Caco-2 (cell line): ENCODE data around the gene NARS2. TPM values are rescaled to one million over a fixed set of nuclear protein-coding genes. Genes with fewer than 3 reads are reported as not detected.
A peak's percentile ranks its signal among the peaks of the same experiment; 100 is the strongest.

Source experiments
- BruUV-seq: library from RNA; stranded (reverse); fragments of 400-500 nt; replicated peaks from 2 replicates; lab custom pipeline; 2021; lab: Mats Ljungman, UMichigan
- CTCF ChIA-PET: fragments of 300-600 bp; sonication (Branson Sonifier 250); formaldehyde crosslinking; loops from one replicate; lab custom pipeline; 2022; ENCODE audit warnings: antibody characterized with exemption; lab: Charles Lee
- POLR2A ChIA-PET: fragments of 300-600 bp; sonication (Branson Sonifier 250); formaldehyde crosslinking; loops from one replicate; lab custom pipeline; 2022; ENCODE audit warnings: antibody characterized with exemption; lab: Charles Lee
- DNase-seq, 2 experiments: peaks; one replicate each; pipeline versions ENCODE4 v3.0.0 to v3.0.0-alpha.2; 2020 to 2022
- H3K27me3 ChIP-seq: replicated peaks from 2 replicates; pipeline ENCODE4 v1.6.0; 2011; ENCODE audit warnings: low read length; ENCODE audit not compliant: control insufficient read depth, insufficient read depth
- H3K36me3 ChIP-seq: 2 replicates; pipeline ENCODE4 v1.5.1; 2011; ENCODE audit warnings: low read length; ENCODE audit not compliant: control insufficient read depth, insufficient read depth
- H3K4me1 ChIP-seq: fragments of 250-450 bp; sonication (Bioruptor Pico); 2 replicates; pipeline ENCODE4 v1.5.1; 2020; ENCODE audit warnings: mild to moderate bottlenecking
- H3K4me3 ChIP-seq: 2 replicates; pipeline ENCODE4 v1.5.1; 2011; ENCODE audit warnings: low read depth, mild to moderate bottlenecking, control low read depth, low read length
- H3K9me3 ChIP-seq: fragments of 250-450 bp; sonication (Bioruptor Pico); 2 replicates; pipeline ENCODE4 v1.5.1; 2020; ENCODE audit warnings: mild to moderate bottlenecking, moderate library complexity
- H3K27ac Mint-ChIP-seq: one replicate; pipeline ENCODE4 v1.8.0; 2022; ENCODE audit warnings: mixed read lengths; ENCODE audit not compliant: unreplicated experiment
- H3K27me3 Mint-ChIP-seq: one replicate; pipeline ENCODE4 v1.8.0; 2022; ENCODE audit warnings: mixed read lengths; ENCODE audit not compliant: insufficient read depth, unreplicated experiment
- H3K36me3 Mint-ChIP-seq: one replicate; pipeline ENCODE4 v1.8.0; 2022; ENCODE audit warnings: mild to moderate bottlenecking, mixed read lengths; ENCODE audit not compliant: insufficient read depth, unreplicated experiment
- H3K4me1 Mint-ChIP-seq: one replicate; pipeline ENCODE4 v1.8.0; 2022; ENCODE audit warnings: low read depth, mixed read lengths; ENCODE audit not compliant: unreplicated experiment
- H3K4me3 Mint-ChIP-seq: one replicate; pipeline ENCODE4 v1.8.0; 2022; ENCODE audit warnings: mild to moderate bottlenecking, moderate library complexity, mixed read lengths; ENCODE audit not compliant: unreplicated experiment
- H3K9me3 Mint-ChIP-seq: one replicate; pipeline ENCODE4 v1.8.0; 2022; ENCODE audit warnings: mixed read lengths; ENCODE audit not compliant: unreplicated experiment
- intact Hi-C: fragments of 100-400 bp; cut with micrococcal nuclease; formaldehyde crosslinking; loops from one replicate; pipeline ENCODE4 v1.10.0; 2022; ENCODE audit not compliant: unreplicated experiment
- total RNA-seq: library from RNA; stranded (reverse); gene quantifications from 2 replicates; pipeline ENCODE4 v1.2.3, GENCODE V29; 2022
- TF ChIP-seq, protein P1 (sequence below), 2 experiments: fragments of 200-600 bp in 1 of 2; IDR thresholded peaks; 1 replicate in 1 of 2; 2 replicates in 1 of 2; pipeline versions ENCODE4 v1.5.1 to v1.8.0; 2011 to 2022; ENCODE audit warnings: antibody characterized with exemption in 1 of 2, control low read depth in 1 of 2, inconsistent platforms in 1 of 2, low read depth in 1 of 2, low read length in 1 of 2, mild to moderate bottlenecking in 1 of 2, moderate library complexity in 1 of 2; ENCODE audit not compliant: insufficient read depth in 1 of 2, severe bottlenecking in 1 of 2, unreplicated experiment in 1 of 2

Gene NARS2
- total RNA-seq, 1 experiment from 2014 or later: 49.3 TPM

- intact Hi-C loops: no loop called here
- no peak for DNase-seq
- peaks cover 52% of the 10 kb centered on the region for H3K4me1 Mint-ChIP-seq
Observed at GRCh38 chr11:78406568-78407196, 168.0 kb downstream of the NARS2 start.

GRCh38 chr11:78405805-78406204 is 168.9 kb downstream of the NARS2 start:
- peaks cover 18% of the 10 kb centered on the region for H3K4me1 ChIP-seq
- H3K27me3 Mint-ChIP-seq: no peaks in the 10 kb centered on the region
- H3K9me3 Mint-ChIP-seq: peaks cover 40% of the 10 kb centered on the region
- intact Hi-C loops: no loop called here
- H3K36me3 ChIP-seq: no peaks in the 10 kb centered on the region
- DNase-seq: no peak
- BruUV-seq: no TSS peak
- ChIA-PET POLR2A (no interaction called here), CTCF (interaction anchor here (0.6 to 2.1 kb wide), 2 partner anchors 11 to 181 kb away, joined by 7 to 8 read pairs; no protein-coding TSS in a partner anchor)
- peaks cover 34% of the 10 kb centered on the region for H3K9me3 ChIP-seq
- peak overlapping the region; percentile 74 for H3K27ac Mint-ChIP-seq
- no peak overlapping the region for H3K4me3 Mint-ChIP-seq
- H3K4me1 Mint-ChIP-seq: peaks cover 46% of the 10 kb centered on the region
- H3K4me3 ChIP-seq: no peak overlapping the region
- H3K36me3 Mint-ChIP-seq: peaks cover 34% of the 10 kb centered on the region
- H3K27me3 ChIP-seq: no peaks in the 10 kb centered on the region
- TF ChIP-seq, protein P1, sequence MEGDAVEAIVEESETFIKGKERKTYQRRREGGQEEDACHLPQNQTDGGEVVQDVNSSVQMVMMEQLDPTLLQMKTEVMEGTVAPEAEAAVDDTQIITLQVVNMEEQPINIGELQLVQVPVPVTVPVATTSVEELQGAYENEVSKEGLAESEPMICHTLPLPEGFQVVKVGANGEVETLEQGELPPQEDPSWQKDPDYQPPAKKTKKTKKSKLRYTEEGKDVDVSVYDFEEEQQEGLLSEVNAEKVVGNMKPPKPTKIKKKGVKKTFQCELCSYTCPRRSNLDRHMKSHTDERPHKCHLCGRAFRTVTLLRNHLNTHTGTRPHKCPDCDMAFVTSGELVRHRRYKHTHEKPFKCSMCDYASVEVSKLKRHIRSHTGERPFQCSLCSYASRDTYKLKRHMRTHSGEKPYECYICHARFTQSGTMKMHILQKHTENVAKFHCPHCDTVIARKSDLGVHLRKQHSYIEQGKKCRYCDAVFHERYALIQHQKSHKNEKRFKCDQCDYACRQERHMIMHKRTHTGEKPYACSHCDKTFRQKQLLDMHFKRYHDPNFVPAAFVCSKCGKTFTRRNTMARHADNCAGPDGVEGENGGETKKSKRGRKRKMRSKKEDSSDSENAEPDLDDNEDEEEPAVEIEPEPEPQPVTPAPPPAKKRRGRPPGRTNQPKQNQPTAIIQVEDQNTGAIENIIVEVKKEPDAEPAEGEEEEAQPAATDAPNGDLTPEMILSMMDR (IDR thresholded peaks at IDR 0.05; ENCODE audit: insufficient read depth in 1 of 2, low read depth in 1 of 2, low read length in 1 of 2, severe bottlenecking in 1 of 2, unreplicated experiment in 1 of 2): no peak

More at GRCh38 chr11:78406568-78407196, 168.0 kb downstream of the NARS2 start:
- peaks cover 34% of the 10 kb centered on the region for H3K9me3 ChIP-seq
- BruUV-seq: no TSS peak
- POLR2A ChIA-PET: interaction anchor here (0.6 to 0.7 kb wide), 2 partner anchors 25 to 26 kb away, joined by 3 to 6 read pairs; no protein-coding TSS in a partner anchor
- no peaks in the 10 kb centered on the region for H3K27me3 Mint-ChIP-seq
- peaks cover 40% of the 10 kb centered on the region for H3K9me3 Mint-ChIP-seq
- H3K4me3 ChIP-seq: no peak overlapping the region
- H3K36me3 Mint-ChIP-seq: peaks cover 34% of the 10 kb centered on the region
- CTCF ChIA-PET: interaction anchor here (0.6 to 2.1 kb wide), 2 partner anchors 10 to 180 kb away, joined by 7 to 8 read pairs; no protein-coding TSS in a partner anchor
- no peak overlapping the region for H3K4me3 Mint-ChIP-seq
- no peaks in the 10 kb centered on the region for H3K27me3 ChIP-seq
- no peaks in the 10 kb centered on the region for H3K36me3 ChIP-seq
- TF ChIP-seq, protein P1 (IDR thresholded peaks at IDR 0.05; ENCODE audit: insufficient read depth in 1 of 2, low read depth in 1 of 2, low read length in 1 of 2, severe bottlenecking in 1 of 2, unreplicated experiment in 1 of 2): no peak
- H3K27ac Mint-ChIP-seq: peak overlapping the region; percentile 74
- H3K4me1 ChIP-seq: peaks cover 18% of the 10 kb centered on the region

- Histone ChIP-seq H3K9me3 (peaks cover 23% of the 10 kb centered on the region), H3K27me3 (no peaks in the 10 kb centered on the region), H3K4me3 (no peak overlapping the region), H3K36me3 (no peaks in the 10 kb centered on the region), H3K4me1 (peaks cover 29% of the 10 kb centered on the region)
- no peaks in the 10 kb centered on the region for H3K27me3 Mint-ChIP-seq
- ChIA-PET POLR2A (no interaction called here), CTCF (no interaction called here)
- BruUV-seq: no TSS peak
- intact Hi-C loops: no loop called here
- H3K36me3 Mint-ChIP-seq: peaks cover 32% of the 10 kb centered on the region
- H3K9me3 Mint-ChIP-seq: peaks cover 36% of the 10 kb centered on the region
- H3K4me3 Mint-ChIP-seq: no peak overlapping the region
- DNase-seq: no peak
- TF ChIP-seq, protein P1 (IDR thresholded peaks at IDR 0.05; ENCODE audit: insufficient read depth in 1 of 2, low read depth in 1 of 2, low read length in 1 of 2, severe bottlenecking in 1 of 2, unreplicated experiment in 1 of 2): no peak
- H3K4me1 Mint-ChIP-seq: peaks cover 53% of the 10 kb centered on the region
- H3K27ac Mint-ChIP-seq: no peak overlapping the region
Observed at GRCh38 chr11:78403781-78404180, 170.9 kb downstream of the NARS2 start.
